OCI-LY7 (cell line): ENCODE results near the gene OR8K3. TPM values are rescaled to one million over a fixed set of nuclear protein-coding genes. Genes with fewer than 3 reads are reported as not detected.

Source experiments
- BruUV-seq: library from RNA; stranded (reverse); fragments of 400-500 nt; replicated peaks from 2 replicates; lab custom pipeline; 2021; lab: Mats Ljungman, UMichigan
- CTCF ChIA-PET: fragments of 300-600 bp; sonication (Branson Sonifier 250); formaldehyde crosslinking; loops from one replicate; lab custom pipeline; 2022; ENCODE audit warnings: antibody characterized with exemption; ENCODE audit not compliant: unreplicated experiment; lab: Charles Lee
- POLR2A ChIA-PET: fragments of 300-600 bp; sonication (Branson Sonifier 250); formaldehyde crosslinking; loops from one replicate; lab custom pipeline; 2022; ENCODE audit warnings: antibody characterized with exemption; lab: Charles Lee
- DNase-seq: peaks from one replicate; pipeline ENCODE4 v3.0.0-alpha.2; 2015; ENCODE audit warnings: low spot score
- H2AFZ ChIP-seq: fragments of 200-600 bp; sonication (generic), shearing (Covaris generic); 2 replicates; pipeline ENCODE4 v1.6.1; 2014; ENCODE audit warnings: mild to moderate bottlenecking, antibody characterized with exemption, low read length, moderate library complexity
- H3K27ac ChIP-seq: fragments of 200-600 bp; sonication (generic); 2 replicates; pipeline ENCODE4 v1.5.1; 2014; ENCODE audit warnings: mixed run types, low read depth, mild to moderate bottlenecking, moderate library complexity, low read length, inconsistent platforms; ENCODE audit not compliant: poor library complexity, severe bottlenecking
- H3K36me3 ChIP-seq: fragments of 200-600 bp; sonication (generic); 2 replicates; pipeline ENCODE4 v1.6.1; 2014; ENCODE audit warnings: mild to moderate bottlenecking, antibody characterized with exemption, low read length, moderate library complexity, mixed read lengths; ENCODE audit not compliant: insufficient read depth
- H3K4me1 ChIP-seq: fragments of 200-600 bp; sonication (generic); 2 replicates; pipeline ENCODE4 v1.5.1; 2014; ENCODE audit warnings: mild to moderate bottlenecking, low read length; ENCODE audit not compliant: insufficient read depth, poor library complexity, severe bottlenecking
- H3K4me2 ChIP-seq: fragments of 200-600 bp; sonication (generic); 2 replicates; pipeline ENCODE4 v1.6.1; 2014; ENCODE audit warnings: mild to moderate bottlenecking, low read length
- H3K4me3 ChIP-seq: fragments of 200-600 bp; sonication (generic); 2 replicates; pipeline ENCODE4 v1.5.1; 2014; ENCODE audit warnings: mild to moderate bottlenecking, low read depth, low read length; ENCODE audit not compliant: poor library complexity, severe bottlenecking
- H3K79me2 ChIP-seq: fragments of 200-600 bp; sonication (generic); 2 replicates; pipeline ENCODE4 v1.6.1; 2016; ENCODE audit warnings: low read depth, mild to moderate bottlenecking, low read length, moderate library complexity, mixed read lengths; ENCODE audit not compliant: insufficient read depth
- H3K9me2 ChIP-seq: fragments of 200-600 bp; sonication (generic); 2 replicates; pipeline ENCODE4 v1.6.1; 2016; ENCODE audit warnings: mild to moderate bottlenecking, low read length, mixed read lengths; ENCODE audit not compliant: insufficient read depth
- H3K9me3 ChIP-seq: fragments of 200-600 bp; sonication (generic); 2 replicates; pipeline ENCODE4 v1.6.1; 2014; ENCODE audit warnings: mild to moderate bottlenecking, mixed run types, low read length, mixed read lengths
- H4K20me1 ChIP-seq: fragments of 200-600 bp; sonication (generic); 2 replicates; pipeline ENCODE4 v1.6.1; 2014; ENCODE audit warnings: mild to moderate bottlenecking, antibody characterized with exemption, low read length, moderate library complexity, mixed read lengths; ENCODE audit not compliant: insufficient read depth
- EZH2phosphoT487 ChIP-seq: fragments of 200-600 bp; sonication (generic); IDR thresholded peaks from 2 replicates; pipeline ENCODE4 v1.6.1; 2018; ENCODE audit warnings: low read depth, borderline replicate concordance, mild to moderate bottlenecking, mixed run types, antibody characterized with exemption, low read length, moderate library complexity, mixed read lengths
- intact Hi-C: fragments of 100-400 bp; cut with micrococcal nuclease; formaldehyde crosslinking; loops from one replicate; pipeline ENCODE4 v1.10.0; 2022; ENCODE audit not compliant: unreplicated experiment
- total RNA-seq, 2 experiments: library from RNA; depleted of rRNA in 1 of 2; stranded (reverse); fragments of >200 nt in 1 of 2; shearing (Covaris generic) in 1 of 2; gene quantifications; 2 replicates each; pipeline ENCODE4 v1.2.3, GENCODE V29; 2014 to 2022
- TF ChIP-seq, protein P1 (sequence below): fragments of 200-600 bp; sonication (generic); conservative IDR thresholded peaks from 2 replicates; pipeline ENCODE4 v1.5.1; 2014; ENCODE audit warnings: mild to moderate bottlenecking, antibody characterized with exemption, low read length, moderate library complexity, mixed read lengths

Gene OR8K3
- total RNA-seq, 2 experiments from 2014 or later, result not detected

- no peaks in the 10 kb centered on the region for H4K20me1 ChIP-seq
- H3K4me2 ChIP-seq, result no peak within 1 kb of the TSS
- H3K4me1 ChIP-seq, result no peaks in the 10 kb centered on the region
- no peak within 1 kb of the TSS for H3K27ac ChIP-seq
- no TSS peak for BruUV-seq
- H3K9me3 ChIP-seq, result no peaks in the 10 kb centered on the region
- ChIA-PET POLR2A (no interaction called here), CTCF (no interaction called here)
- no peak within 1 kb of the TSS for H3K4me3 ChIP-seq
- no peaks in the 10 kb centered on the region for H3K79me2 ChIP-seq
- intact Hi-C loops, result no loop called here
- no peaks in the 10 kb centered on the region for H3K36me3 ChIP-seq
- TF ChIP-seq EZH2phosphoT487, result no peak
- TF ChIP-seq, protein P1, sequence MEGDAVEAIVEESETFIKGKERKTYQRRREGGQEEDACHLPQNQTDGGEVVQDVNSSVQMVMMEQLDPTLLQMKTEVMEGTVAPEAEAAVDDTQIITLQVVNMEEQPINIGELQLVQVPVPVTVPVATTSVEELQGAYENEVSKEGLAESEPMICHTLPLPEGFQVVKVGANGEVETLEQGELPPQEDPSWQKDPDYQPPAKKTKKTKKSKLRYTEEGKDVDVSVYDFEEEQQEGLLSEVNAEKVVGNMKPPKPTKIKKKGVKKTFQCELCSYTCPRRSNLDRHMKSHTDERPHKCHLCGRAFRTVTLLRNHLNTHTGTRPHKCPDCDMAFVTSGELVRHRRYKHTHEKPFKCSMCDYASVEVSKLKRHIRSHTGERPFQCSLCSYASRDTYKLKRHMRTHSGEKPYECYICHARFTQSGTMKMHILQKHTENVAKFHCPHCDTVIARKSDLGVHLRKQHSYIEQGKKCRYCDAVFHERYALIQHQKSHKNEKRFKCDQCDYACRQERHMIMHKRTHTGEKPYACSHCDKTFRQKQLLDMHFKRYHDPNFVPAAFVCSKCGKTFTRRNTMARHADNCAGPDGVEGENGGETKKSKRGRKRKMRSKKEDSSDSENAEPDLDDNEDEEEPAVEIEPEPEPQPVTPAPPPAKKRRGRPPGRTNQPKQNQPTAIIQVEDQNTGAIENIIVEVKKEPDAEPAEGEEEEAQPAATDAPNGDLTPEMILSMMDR, result no peak
- DNase-seq, result no peak
- H2AFZ ChIP-seq, result no peak within 1 kb of the TSS
- H3K9me2 ChIP-seq, result no peaks in the 10 kb centered on the region
Measured at GRCh38 chr11:56273854-56274253, 41.1 kb upstream of the OR8K3 start, which contains the start of gene OR5T1. OR5T1 (plus strand) TSS chr11:56274154; CDS start chr11:56275639, 1,485 bp downstream.

DNA sequence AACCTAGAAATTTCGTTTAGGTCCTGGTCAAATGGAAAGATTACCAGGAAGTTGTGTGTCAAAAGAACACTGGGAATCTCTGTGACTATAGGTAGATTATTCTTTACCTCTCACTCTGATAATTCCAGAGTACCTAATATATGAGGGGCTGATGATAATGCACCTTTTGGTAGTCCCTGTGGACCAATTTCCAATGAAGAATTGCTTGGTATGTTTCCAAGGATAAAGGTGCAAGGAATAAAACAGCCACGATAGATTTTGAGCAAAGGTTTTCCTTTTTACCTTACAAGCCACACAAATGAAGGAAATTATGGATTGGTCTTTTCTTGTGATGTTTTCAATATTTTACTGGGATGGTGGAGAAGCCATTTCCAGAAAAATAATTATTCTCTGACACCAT lies 22.8 kb upstream of the OR8K3 start, which contains the start of gene OR8H1:
OR8H1 (minus strand) TSS at position 101 of the 400 bp plus-strand sequence. CDS start 1,192 bp downstream, outside the sequence.
- no peaks in the 10 kb centered on the region for H3K4me1 ChIP-seq
- H3K4me3 ChIP-seq, result no peak within 1 kb of the TSS
- POLR2A ChIA-PET, result no interaction called here
- intact Hi-C loops, result no loop called here
- no peak for DNase-seq
- no peaks in the 10 kb centered on the region for H3K9me2 ChIP-seq
- no peaks in the 10 kb centered on the region for H4K20me1 ChIP-seq
- H3K79me2 ChIP-seq, result no peaks in the 10 kb centered on the region
- no peak within 1 kb of the TSS for H2AFZ ChIP-seq
- TF ChIP-seq EZH2phosphoT487, result no peak
- TF ChIP-seq, protein P1, result no peak
- no peaks in the 10 kb centered on the region for H3K36me3 ChIP-seq
- H3K9me3 ChIP-seq, result 0 out of 2 replicates have a peak, but pooled peaks cover 4% of the 10 kb centered on the region
- CTCF ChIA-PET, result no interaction called here
- BruUV-seq, result no TSS peak
- no peak within 1 kb of the TSS for H3K4me2 ChIP-seq
- no peak within 1 kb of the TSS for H3K27ac ChIP-seq

DNA sequence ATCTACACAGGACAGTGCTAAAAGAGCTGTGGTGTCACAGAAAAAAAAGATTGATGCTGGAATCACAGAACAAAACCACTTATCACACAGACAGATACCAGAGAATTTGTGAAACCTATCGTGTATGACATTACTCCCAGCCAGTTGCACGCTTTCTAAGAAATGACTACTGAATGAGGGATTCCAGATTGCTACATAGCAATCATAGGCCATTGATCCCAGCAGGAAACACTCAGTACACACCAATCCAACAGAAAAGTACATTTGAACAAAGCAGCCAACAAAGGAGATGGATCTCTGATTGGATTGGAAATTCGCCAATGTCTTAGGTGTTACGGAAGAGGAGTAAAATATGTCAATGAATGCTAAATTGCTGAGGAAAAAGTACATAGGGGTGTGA lies 18.0 kb upstream of the OR8K3 start:
- no peak overlapping the region for H3K4me3 ChIP-seq
- H3K4me1 ChIP-seq, result no peaks in the 10 kb centered on the region
- no peaks in the 10 kb centered on the region for H3K9me2 ChIP-seq
- no peaks in the 10 kb centered on the region for H3K79me2 ChIP-seq
- intact Hi-C loops, result no loop called here
- H3K4me2 ChIP-seq, result no peak overlapping the region
- no peaks in the 10 kb centered on the region for H4K20me1 ChIP-seq
- no TSS peak for BruUV-seq
- CTCF ChIA-PET, result no interaction called here
- H3K36me3 ChIP-seq, result no peaks in the 10 kb centered on the region
- POLR2A ChIA-PET, result no interaction called here
- H3K27ac ChIP-seq, result no peak overlapping the region
- no peak for DNase-seq
- H3K9me3 ChIP-seq, result no peaks in the 10 kb centered on the region
- TF ChIP-seq, protein P1, result no peak
- H2AFZ ChIP-seq, result no peak overlapping the region
